ENCODE data around the gene CDNF.

DNA sequence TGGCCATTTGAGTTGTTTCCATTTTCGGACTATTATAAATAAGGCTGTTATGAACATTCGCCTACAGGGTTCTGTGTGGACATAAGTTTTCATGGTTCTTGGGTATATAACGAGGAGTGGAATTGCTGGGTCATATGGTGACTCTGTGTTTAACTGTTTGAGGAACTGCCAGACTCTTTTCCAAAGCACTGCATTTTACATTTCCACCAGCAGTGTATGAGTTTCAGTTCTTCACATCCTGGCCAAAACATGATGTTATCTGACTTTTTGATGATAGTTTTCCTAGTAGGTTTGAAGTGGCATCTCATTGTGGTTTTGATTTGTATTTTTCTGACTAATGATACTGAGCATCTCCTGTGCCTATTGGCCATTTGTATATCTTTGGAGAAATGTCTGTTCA, 46.2 kb upstream of the CDNF start:
- TF ChIP-seq, protein P1, sequence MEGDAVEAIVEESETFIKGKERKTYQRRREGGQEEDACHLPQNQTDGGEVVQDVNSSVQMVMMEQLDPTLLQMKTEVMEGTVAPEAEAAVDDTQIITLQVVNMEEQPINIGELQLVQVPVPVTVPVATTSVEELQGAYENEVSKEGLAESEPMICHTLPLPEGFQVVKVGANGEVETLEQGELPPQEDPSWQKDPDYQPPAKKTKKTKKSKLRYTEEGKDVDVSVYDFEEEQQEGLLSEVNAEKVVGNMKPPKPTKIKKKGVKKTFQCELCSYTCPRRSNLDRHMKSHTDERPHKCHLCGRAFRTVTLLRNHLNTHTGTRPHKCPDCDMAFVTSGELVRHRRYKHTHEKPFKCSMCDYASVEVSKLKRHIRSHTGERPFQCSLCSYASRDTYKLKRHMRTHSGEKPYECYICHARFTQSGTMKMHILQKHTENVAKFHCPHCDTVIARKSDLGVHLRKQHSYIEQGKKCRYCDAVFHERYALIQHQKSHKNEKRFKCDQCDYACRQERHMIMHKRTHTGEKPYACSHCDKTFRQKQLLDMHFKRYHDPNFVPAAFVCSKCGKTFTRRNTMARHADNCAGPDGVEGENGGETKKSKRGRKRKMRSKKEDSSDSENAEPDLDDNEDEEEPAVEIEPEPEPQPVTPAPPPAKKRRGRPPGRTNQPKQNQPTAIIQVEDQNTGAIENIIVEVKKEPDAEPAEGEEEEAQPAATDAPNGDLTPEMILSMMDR (IDR thresholded peaks at IDR 0.05) = no peak
- no peak for TF ChIP-seq POLR2A (IDR thresholded peaks at IDR 0.05)

All from thyroid gland (tissue), 4 donors.